Hepatocyte (in vitro differentiated cells): ENCODE data around the gene SAMD4A.

Experiments
- EZH2 ChIP-seq: fragments of 200-600 bp; sonication (generic); IDR thresholded peaks from 2 replicates; pipeline ENCODE4 v1.6.1; 2016; ENCODE audit warnings: antibody characterized with exemption, mild to moderate bottlenecking, borderline replicate concordance
- TF ChIP-seq, protein P1 (sequence below): fragments of 200-600 bp; sonication (generic); IDR thresholded peaks from 2 replicates; pipeline ENCODE4 v1.5.1; 2016; ENCODE audit warnings: antibody characterized with exemption, mild to moderate bottlenecking; ENCODE audit not compliant: poor library complexity

DNA sequence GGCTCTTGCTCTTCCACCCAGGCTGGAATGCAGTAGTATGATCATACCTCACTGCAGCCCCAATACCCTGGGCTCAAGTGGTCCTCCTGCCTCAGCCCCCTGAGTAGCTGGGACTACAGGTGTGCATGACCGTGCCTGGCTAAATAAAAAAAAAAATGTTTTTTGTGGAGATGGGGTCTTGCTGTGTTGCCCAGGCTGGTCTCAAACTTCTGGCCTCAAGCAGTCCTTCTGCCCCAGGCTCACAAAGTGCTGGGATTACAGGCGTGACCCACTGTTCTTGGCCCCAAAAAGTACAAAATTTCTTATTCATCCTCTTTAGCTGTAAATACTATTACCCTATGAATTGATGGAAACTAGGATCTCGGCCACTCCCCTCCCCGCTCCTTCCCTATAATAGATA, 42.5 kb upstream of the SAMD4A start:
- TF ChIP-seq EZH2 = no peak
- TF ChIP-seq, protein P1, sequence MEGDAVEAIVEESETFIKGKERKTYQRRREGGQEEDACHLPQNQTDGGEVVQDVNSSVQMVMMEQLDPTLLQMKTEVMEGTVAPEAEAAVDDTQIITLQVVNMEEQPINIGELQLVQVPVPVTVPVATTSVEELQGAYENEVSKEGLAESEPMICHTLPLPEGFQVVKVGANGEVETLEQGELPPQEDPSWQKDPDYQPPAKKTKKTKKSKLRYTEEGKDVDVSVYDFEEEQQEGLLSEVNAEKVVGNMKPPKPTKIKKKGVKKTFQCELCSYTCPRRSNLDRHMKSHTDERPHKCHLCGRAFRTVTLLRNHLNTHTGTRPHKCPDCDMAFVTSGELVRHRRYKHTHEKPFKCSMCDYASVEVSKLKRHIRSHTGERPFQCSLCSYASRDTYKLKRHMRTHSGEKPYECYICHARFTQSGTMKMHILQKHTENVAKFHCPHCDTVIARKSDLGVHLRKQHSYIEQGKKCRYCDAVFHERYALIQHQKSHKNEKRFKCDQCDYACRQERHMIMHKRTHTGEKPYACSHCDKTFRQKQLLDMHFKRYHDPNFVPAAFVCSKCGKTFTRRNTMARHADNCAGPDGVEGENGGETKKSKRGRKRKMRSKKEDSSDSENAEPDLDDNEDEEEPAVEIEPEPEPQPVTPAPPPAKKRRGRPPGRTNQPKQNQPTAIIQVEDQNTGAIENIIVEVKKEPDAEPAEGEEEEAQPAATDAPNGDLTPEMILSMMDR = no peak
